Activated naive CD8-positive, alpha-beta T cell treated with anti-CD3 and anti-CD28 coated beads for 36 hours (primary cell): ENCODE measurements around the gene SLC16A3. TPM values are rescaled to one million over a fixed set of nuclear protein-coding genes. Genes with fewer than 3 reads are reported as not detected.
"Not testable (repeated sequence)": the region's sequence is repeated elsewhere in the genome, so short reads cannot be mapped to it uniquely, and the experiment has no call there.

ENCODE experiments used
- DNase-seq: peaks from one replicate; pipeline ENCODE4 v3.0.0; 2021
- H3K27ac Mint-ChIP-seq: one replicate; pipeline ENCODE4 v1.8.0; 2022; ENCODE audit warnings: mild to moderate bottlenecking, moderate library complexity, mixed read lengths
- H3K27me3 Mint-ChIP-seq: one replicate; pipeline ENCODE4 v1.8.0; 2022; ENCODE audit warnings: mild to moderate bottlenecking, mixed read lengths
- H3K36me3 Mint-ChIP-seq: one replicate; pipeline ENCODE4 v1.8.0; 2021; ENCODE audit warnings: mild to moderate bottlenecking, mixed read lengths
- H3K4me1 Mint-ChIP-seq: one replicate; pipeline ENCODE4 v1.8.0; 2021; ENCODE audit warnings: mixed read lengths
- H3K4me3 Mint-ChIP-seq: one replicate; pipeline ENCODE4 v1.8.0; 2022; ENCODE audit warnings: mild to moderate bottlenecking, moderate library complexity, mixed read lengths
- H3K9me3 Mint-ChIP-seq: one replicate; pipeline ENCODE4 v1.8.0; 2022; ENCODE audit warnings: mixed read lengths
- total RNA-seq, 2 experiments: library from RNA; stranded (reverse); gene quantifications; one replicate each; pipeline ENCODE4 v1.2.3, GENCODE V29; 2021

Gene SLC16A3
- total RNA-seq, 2 experiments from 2014 or later = 75.8 to 79.3 TPM

- DNase-seq = no peak
- H3K36me3 Mint-ChIP-seq = peaks cover 50% of the 10 kb centered on the region
- no peaks in the 10 kb centered on the region for H3K27me3 Mint-ChIP-seq
- H3K9me3 Mint-ChIP-seq = peaks cover 1% of the 10 kb centered on the region
- no peak overlapping the region for H3K4me3 Mint-ChIP-seq
- peaks cover 20% of the 10 kb centered on the region for H3K4me1 Mint-ChIP-seq
- no peak overlapping the region for H3K27ac Mint-ChIP-seq
Measured at GRCh38 chr17:82252511-82253178, 23.8 kb downstream of the SLC16A3 start.

- no peak overlapping the region for H3K27ac Mint-ChIP-seq
- peaks cover 18% of the 10 kb centered on the region for H3K4me1 Mint-ChIP-seq
- peaks cover 1% of the 10 kb centered on the region for H3K9me3 Mint-ChIP-seq
- no peak overlapping the region for H3K4me3 Mint-ChIP-seq
- H3K27me3 Mint-ChIP-seq = no peaks in the 10 kb centered on the region
- DNase-seq = no peak
- peaks cover 47% of the 10 kb centered on the region for H3K36me3 Mint-ChIP-seq
Measured at GRCh38 chr17:82253179-82253544, 24.3 kb downstream of the SLC16A3 start.

GRCh38 chr17:82254096-82254495, 25.3 kb downstream of the SLC16A3 start:
- H3K36me3 Mint-ChIP-seq = peaks cover 49% of the 10 kb centered on the region
- H3K4me1 Mint-ChIP-seq = peaks cover 21% of the 10 kb centered on the region
- H3K27ac Mint-ChIP-seq, H3K4me3 Mint-ChIP-seq, DNase-seq, H3K9me3 Mint-ChIP-seq, H3K27me3 Mint-ChIP-seq: not testable (repeated sequence)

GRCh38 chr17:82254746-82255145, 25.9 kb downstream of the SLC16A3 start:
- not testable (repeated sequence) for H3K27ac Mint-ChIP-seq, H3K9me3 Mint-ChIP-seq, H3K4me3 Mint-ChIP-seq, H3K27me3 Mint-ChIP-seq, DNase-seq
- Mint-ChIP-seq H3K36me3 (peaks cover 48% of the 10 kb centered on the region), H3K4me1 (peaks cover 21% of the 10 kb centered on the region)

GRCh38 chr17:82255402-82255972, 26.6 kb downstream of the SLC16A3 start:
- Mint-ChIP-seq H3K27me3 (no peaks in the 10 kb centered on the region), H3K4me1 (peaks cover 21% of the 10 kb centered on the region), H3K27ac (peak overlapping the region; percentile 51), H3K36me3 (peaks cover 55% of the 10 kb centered on the region), H3K9me3 (peaks cover 1% of the 10 kb centered on the region), H3K4me3 (no peak overlapping the region)
- DNase-seq = no peak

- Mint-ChIP-seq H3K27ac (peak overlapping the region; percentile 51), H3K9me3 (peaks cover 3% of the 10 kb centered on the region), H3K36me3 (peaks cover 58% of the 10 kb centered on the region), H3K27me3 (no peaks in the 10 kb centered on the region), H3K4me3 (no peak overlapping the region), H3K4me1 (peaks cover 19% of the 10 kb centered on the region)
- no peak for DNase-seq
Measured at GRCh38 chr17:82256242-82256885, 27.5 kb downstream of the SLC16A3 start.

GRCh38 chr17:82257473-82257872, 28.6 kb downstream of the SLC16A3 start:
- Mint-ChIP-seq H3K27ac (peak overlapping the region; percentile 70), H3K36me3 (peaks cover 60% of the 10 kb centered on the region), H3K27me3 (no peaks in the 10 kb centered on the region), H3K4me3 (no peak overlapping the region), H3K4me1 (peaks cover 23% of the 10 kb centered on the region), H3K9me3 (peaks cover 3% of the 10 kb centered on the region)
- peak; percentile 76 for DNase-seq

- Mint-ChIP-seq H3K4me1 (peaks cover 23% of the 10 kb centered on the region), H3K27ac (peak overlapping the region; percentile 1), H3K36me3 (peaks cover 51% of the 10 kb centered on the region), H3K9me3 (peaks cover 3% of the 10 kb centered on the region), H3K27me3 (no peaks in the 10 kb centered on the region), H3K4me3 (no peak overlapping the region)
- no peak for DNase-seq
Measured at GRCh38 chr17:82258555-82258954, 29.7 kb downstream of the SLC16A3 start.

GRCh38 chr17:82259972-82260961, 31.4 kb downstream of the SLC16A3 start:
- not testable (repeated sequence) for DNase-seq, H3K9me3 Mint-ChIP-seq, H3K4me3 Mint-ChIP-seq, H3K27me3 Mint-ChIP-seq
- Mint-ChIP-seq H3K27ac (peak overlapping the region; percentile 27), H3K4me1 (peaks cover 23% of the 10 kb centered on the region), H3K36me3 (peaks cover 54% of the 10 kb centered on the region)

GRCh38 chr17:82262344-82262743, 33.5 kb downstream of the SLC16A3 start:
- Mint-ChIP-seq H3K27ac (peak overlapping the region; percentile 21), H3K4me3 (no peak overlapping the region), H3K27me3 (no peaks in the 10 kb centered on the region), H3K9me3 (peaks cover 2% of the 10 kb centered on the region), H3K36me3 (peaks cover 51% of the 10 kb centered on the region), H3K4me1 (peaks cover 24% of the 10 kb centered on the region)
- no peak for DNase-seq

GRCh38 chr17:82263641-82264040, 34.8 kb downstream of the SLC16A3 start:
- H3K4me3 Mint-ChIP-seq = no peak overlapping the region
- H3K27ac Mint-ChIP-seq = no peak overlapping the region
- H3K9me3 Mint-ChIP-seq = peaks cover 2% of the 10 kb centered on the region
- no peak for DNase-seq
- peaks cover 54% of the 10 kb centered on the region for H3K36me3 Mint-ChIP-seq
- H3K4me1 Mint-ChIP-seq = peaks cover 31% of the 10 kb centered on the region
- no peaks in the 10 kb centered on the region for H3K27me3 Mint-ChIP-seq

GRCh38 chr17:82266142-82266541, 37.3 kb downstream of the SLC16A3 start:
- Mint-ChIP-seq H3K36me3 (peaks cover 50% of the 10 kb centered on the region), H3K27me3 (no peaks in the 10 kb centered on the region), H3K9me3 (no peaks in the 10 kb centered on the region), H3K4me3 (no peak overlapping the region), H3K4me1 (peaks cover 52% of the 10 kb centered on the region), H3K27ac (peak overlapping the region; percentile 38)
- no peak for DNase-seq

GRCh38 chr17:82267575-82268379, 38.9 kb downstream of the SLC16A3 start:
- H3K27me3 Mint-ChIP-seq = no peaks in the 10 kb centered on the region
- peaks cover 62% of the 10 kb centered on the region for H3K4me1 Mint-ChIP-seq
- no peaks in the 10 kb centered on the region for H3K9me3 Mint-ChIP-seq
- H3K36me3 Mint-ChIP-seq = peaks cover 51% of the 10 kb centered on the region
- peak; percentile 48 for DNase-seq
- peak overlapping the region; percentile 72 for H3K27ac Mint-ChIP-seq
- H3K4me3 Mint-ChIP-seq = peak overlapping the region; percentile 23
